Measurements from ENCODE around the gene UBA3.
A peak's percentile ranks its signal among the peaks of the same experiment; 100 is the strongest.

The UBA3 gene

GRCh38 chr3:69065318-69065964 is 14.7 kb downstream of the UBA3 start:
- DNase-seq: no peak

GRCh38 chr3:69063636-69064035 is 16.5 kb downstream of the UBA3 start:
- DNase-seq: no peak

- no peak for DNase-seq
These were observed 20.5 kb downstream of the UBA3 start for GRCh38 chr3:69059688-69060087.

- DNase-seq: no peak
These were observed 21.3 kb downstream of the UBA3 start for GRCh38 chr3:69058947-69059224.

- DNase-seq: no peak
These were observed 21.8 kb downstream of the UBA3 start for GRCh38 chr3:69058180-69058946.

GRCh38 chr3:69052472-69052898 is 27.7 kb downstream of the UBA3 start:
- DNase-seq: no peak

- DNase-seq: peak; percentile 99
These were observed 28.3 kb downstream of the UBA3 start, which contains the start of gene TMF1 for GRCh38 chr3:69051756-69052471. TMF1 (minus strand) TSS chr3:69052333; CDS start chr3:69052086, 247 bp downstream.

- no peak for DNase-seq
These were observed 31.2 kb downstream of the UBA3 start for GRCh38 chr3:69048990-69049389.

GRCh38 chr3:69044608-69045007 is 35.6 kb downstream of the UBA3 start:
- DNase-seq: no peak

GRCh38 chr3:69033470-69033869 is 46.7 kb downstream of the UBA3 start:
- DNase-seq: no peak

GRCh38 chr3:69032737-69033136 is 47.4 kb downstream of the UBA3 start:
- DNase-seq: no peak

GRCh38 chr3:69032142-69032541 is 48.0 kb downstream of the UBA3 start:
- DNase-seq: no peak

- DNase-seq: no peak
These were observed 48.5 kb downstream of the UBA3 start for GRCh38 chr3:69031635-69032034.

- DNase-seq: no peak
These were observed 59.3 kb downstream of the UBA3 start for GRCh38 chr3:69020857-69021256.

GRCh38 chr3:69020424-69020823 is 59.7 kb downstream of the UBA3 start:
- no peak for DNase-seq

GRCh38 chr3:69016901-69017300 is 63.3 kb downstream of the UBA3 start:
- no peak for DNase-seq

- DNase-seq: no peak
These were observed 64.1 kb downstream of the UBA3 start for GRCh38 chr3:69016102-69016501.

- no peak for DNase-seq
These were observed 66.1 kb downstream of the UBA3 start for GRCh38 chr3:69014022-69014580.

GRCh38 chr3:69013253-69014021 is 66.7 kb downstream of the UBA3 start, which contains the start of gene EOGT:
EOGT (minus strand) TSS chr3:69013684; CDS start chr3:69009846, 3,838 bp downstream.
- peak; percentile 89 for DNase-seq

GRCh38 chr3:69012800-69013252 is 67.3 kb downstream of the UBA3 start:
- peak; percentile 62 for DNase-seq

- DNase-seq: no peak
These were observed 67.9 kb downstream of the UBA3 start for GRCh38 chr3:69012100-69012799.

Measured in RPMI8226 (cell line).